ENCODE data around the gene SAP30L. TPM values are rescaled to one million over a fixed set of nuclear protein-coding genes. Genes with fewer than 3 reads are reported as not detected.

SAP30L gene
- total RNA-seq, 1 donor from 2014 or later, result 17.9 TPM

DNA sequence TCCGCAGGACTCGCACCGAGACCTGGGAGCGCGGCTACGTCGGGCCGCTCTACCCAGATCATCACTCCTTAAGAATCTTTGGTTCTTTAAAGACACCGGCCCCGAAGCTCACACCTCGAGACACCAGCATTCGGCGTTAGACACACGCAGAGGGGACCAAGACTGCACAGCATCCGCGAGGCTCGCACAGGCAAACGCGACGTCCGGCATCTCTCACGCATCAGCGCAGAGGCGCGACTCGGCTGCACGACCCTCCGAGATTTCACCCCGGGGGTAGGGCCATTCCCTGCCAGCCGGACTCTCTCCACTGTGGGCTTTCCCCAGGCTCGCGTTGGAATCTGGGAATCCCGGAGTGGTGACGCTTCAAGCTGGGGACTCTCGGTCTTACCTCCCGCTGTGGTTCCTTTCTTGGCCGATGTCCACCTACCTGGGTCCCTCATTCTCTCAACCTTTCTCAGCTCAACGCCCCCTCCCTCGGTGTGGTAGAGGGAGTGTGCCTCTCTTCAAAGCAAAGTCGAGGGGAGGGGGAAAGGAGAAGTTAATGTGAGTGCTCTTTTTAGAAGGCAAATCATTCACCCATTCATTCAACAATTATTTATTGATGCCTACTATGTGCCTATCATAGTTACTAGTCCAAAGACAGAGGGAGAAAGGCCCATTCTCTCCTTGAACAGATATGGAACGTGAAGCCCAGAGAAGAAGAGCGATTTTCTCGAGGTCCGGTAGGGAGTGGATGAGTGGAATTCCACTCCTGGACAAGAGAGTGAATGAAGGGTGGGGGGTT, 33.6 kb downstream of the SAP30L start:
- FAIRE-seq (no peak), DNase-seq (ENCODE audit: low spot score in 2 of 2) (no peak)

DNA sequence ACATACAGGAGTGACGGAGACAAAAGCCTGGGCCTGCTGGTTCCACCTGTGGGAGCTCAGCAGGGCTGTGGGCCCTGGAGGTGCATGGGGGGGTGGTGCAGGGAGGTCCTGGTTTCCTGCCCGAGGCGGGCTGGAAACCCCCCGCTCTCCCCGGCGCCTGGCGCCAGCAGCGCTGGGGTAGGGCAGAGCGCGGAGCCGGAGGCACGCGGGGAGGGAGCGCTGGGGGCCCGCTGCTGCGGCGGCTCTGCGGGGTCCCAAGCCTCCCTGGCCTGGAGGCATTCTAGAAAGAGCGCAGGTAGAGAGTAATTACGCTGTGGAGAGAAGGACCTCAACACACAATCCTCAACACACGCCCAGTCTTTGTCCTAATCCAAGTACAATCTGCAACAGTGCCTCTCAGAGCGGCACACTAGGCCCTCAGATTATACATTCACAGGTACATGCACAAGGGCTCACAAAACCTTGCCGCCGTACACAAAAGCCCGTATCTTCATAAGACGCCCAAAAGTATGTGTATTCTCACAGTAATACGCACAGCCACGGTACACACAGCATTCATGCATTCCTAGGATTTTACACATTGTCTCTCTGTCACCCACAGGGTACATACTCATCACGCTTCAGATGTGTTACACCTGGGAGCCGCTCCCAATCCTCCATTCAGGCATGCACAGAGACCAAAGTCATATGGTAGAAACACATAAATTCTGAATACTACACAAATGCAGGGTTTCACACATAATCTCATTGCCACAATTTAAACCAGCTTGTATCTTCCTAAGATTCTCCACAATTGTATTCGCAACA, 34.4 kb downstream of the SAP30L start:
- FAIRE-seq (no peak), DNase-seq (ENCODE audit: low spot score in 2 of 2) (no peak)

DNA sequence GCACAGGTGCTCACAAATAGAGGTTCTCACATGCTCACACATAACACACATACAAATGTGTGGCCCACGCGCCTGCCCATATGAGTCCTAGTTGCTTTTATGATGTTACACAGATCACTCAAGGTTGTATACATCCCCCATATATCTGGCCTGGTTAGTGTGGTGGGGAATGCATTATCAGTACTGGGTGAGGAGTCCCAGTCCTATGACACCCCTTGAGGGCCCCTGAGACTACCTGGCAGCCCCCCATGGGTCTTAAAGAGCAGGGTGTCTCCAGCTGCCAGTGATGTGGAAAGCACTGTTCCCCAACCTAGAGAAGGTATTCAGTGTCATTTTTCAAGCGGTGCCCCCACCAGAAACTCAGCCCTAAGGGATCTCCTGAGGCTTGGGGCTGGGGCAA, 35.0 kb downstream of the SAP30L start:
- no peak for DNase-seq (ENCODE audit: low spot score in 2 of 2)
- no peak for FAIRE-seq

DNA sequence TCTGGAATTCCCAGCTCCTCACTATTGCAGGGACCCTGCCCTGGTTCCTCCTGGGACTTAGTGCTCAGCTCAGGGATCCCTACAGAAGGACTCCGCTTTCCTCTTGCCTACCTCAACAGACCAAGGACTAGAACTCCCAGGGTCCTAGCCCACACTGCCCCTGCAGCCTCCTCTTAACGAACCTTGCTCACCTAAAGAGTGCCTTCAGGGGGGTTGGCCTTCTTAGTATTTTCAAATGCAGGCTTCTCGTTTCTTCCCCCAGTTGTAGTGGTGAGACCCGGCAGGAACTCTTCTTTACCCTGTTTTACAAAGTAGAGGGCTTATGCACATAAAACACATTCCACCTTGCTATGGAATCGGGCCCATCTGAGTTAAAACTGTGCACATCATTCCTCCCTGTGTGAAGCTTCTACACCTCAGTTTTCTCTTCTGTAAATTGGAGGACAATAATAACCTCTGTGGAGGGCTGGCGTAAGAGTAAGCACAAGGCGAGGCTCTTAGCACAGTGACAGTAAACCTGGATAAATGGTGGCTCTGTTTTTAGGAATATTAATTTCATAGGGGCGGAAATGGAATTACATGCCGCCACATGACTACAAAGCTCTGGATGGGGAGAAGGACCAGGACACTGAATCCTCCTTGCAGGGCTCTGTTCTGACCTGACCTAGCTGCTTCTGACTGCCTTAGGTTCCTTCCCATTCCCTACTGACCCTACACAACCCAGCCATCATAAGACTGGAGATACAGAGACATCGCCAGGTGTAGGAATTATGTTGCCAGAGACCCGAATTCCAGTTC, 36.0 kb downstream of the SAP30L start:
- no peak for FAIRE-seq
- DNase-seq (ENCODE audit: low spot score in 2 of 2), result no peak

DNA sequence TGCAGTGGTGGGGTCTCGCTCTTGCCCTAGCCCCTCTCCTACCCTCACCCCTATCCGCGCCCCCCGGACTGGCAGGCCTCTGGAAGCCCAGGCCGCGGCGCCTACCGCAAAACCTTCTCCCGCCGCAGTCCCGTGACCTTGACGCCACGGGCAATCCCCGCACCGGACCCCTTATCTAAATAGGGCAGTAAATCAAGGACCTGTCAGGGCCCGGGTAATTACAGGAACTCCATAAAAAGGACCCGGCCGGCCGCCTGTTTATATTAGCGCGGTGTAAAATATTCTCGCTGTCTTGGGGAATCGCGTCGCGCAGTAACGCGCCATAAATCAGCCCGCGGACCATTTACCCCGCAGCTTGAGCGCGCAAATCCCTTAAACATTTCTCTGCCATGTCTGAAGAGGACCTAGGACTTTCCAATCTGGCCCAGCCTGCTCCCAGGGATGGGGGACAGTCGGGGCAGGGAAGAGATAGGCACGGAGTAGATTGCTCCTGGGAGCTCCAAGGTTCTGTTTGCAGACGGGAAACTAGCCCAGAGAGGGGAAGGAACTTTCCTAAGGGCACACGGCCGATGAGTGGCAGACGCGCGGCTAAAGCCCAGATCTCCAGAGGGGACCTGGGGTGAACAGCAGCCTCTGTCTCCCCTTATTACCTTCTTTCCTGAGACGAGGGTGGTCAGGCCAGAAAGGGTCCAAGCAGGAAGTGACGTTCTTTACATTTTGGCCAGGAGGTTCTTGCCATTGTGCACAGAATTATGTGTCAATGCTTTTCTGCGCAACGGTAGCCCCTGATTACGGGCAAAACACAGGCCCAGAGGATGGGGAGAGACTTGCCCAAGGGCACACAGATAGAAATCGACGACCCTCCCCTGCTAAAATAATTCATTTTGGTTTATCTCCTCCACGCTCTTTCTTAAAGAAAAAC, 37.0 kb downstream of the SAP30L start:
- no peak for FAIRE-seq
- DNase-seq (ENCODE audit: low spot score in 2 of 2), result no peak

DNA sequence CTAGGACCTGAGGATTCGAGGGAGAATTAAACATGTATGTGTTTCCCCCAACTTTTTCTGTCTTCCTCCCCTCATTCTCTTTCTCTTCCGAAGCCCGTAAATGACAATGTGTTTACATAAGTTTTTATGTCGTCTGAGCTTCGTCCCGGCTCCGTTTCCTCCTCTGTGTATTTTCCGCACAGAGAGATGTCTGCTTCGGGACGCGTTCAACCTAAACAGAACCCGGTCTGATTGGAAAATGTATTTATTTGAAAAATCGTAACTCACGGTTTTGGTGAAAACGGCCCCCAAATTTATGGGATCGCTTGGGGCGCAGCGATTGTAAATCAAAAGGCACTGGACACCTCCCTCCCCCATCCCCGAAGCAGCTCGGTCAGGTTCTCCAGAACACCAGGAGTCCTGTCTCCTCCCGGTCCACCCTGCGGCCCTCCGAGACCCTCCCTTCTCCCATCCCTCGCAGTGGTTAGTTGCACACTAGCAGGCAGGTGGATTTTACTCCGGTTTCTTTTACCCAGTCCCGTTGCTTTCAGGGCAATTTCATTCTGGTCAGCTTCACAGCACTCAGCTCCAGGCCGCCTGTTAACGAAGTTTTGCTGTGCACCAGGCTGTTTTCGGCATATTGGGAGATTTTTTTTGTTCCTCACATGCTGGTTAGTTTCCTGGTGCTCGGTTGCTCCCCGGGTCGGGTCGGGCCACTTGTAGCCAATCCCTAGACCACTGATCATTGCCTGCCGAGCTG, 38.0 kb downstream of the SAP30L start:
- FAIRE-seq (no peak), DNase-seq (ENCODE audit: low spot score in 2 of 2) (no peak)

DNA sequence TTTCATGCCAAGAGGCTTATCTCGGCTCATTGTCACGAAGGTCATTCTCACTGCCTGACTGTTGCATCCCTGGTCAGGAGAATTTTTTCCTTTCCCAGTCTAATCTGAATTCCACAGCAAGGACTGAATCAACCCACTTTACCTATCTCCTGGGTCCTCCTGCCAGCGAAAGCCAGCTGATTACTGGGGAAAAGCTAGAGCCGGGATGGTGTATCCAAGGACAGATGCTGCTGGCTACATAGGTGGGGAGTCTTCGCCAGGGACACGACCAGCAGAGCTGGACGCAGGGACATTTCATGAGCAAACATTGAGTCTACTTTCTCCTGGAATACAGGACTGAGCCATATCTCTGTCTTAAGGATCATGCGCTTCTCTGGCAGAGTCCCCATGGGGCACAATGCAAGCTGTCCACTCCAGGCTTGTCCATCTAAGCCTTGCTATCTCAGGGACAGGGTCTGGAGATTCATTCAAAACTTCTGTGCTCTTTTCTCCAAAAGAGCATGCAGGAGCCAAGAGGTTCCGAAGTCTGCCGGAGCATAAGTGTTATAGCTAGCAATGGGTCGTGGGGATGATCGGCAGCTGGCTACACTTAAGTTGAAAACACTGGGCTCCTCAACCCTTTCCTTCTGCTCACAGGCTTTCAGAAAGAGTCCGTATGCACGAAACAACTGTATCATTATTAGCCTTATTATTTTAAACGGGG, 38.7 kb downstream of the SAP30L start:
- DNase-seq (ENCODE audit: low spot score in 2 of 2), result no peak
- no peak for FAIRE-seq

DNA sequence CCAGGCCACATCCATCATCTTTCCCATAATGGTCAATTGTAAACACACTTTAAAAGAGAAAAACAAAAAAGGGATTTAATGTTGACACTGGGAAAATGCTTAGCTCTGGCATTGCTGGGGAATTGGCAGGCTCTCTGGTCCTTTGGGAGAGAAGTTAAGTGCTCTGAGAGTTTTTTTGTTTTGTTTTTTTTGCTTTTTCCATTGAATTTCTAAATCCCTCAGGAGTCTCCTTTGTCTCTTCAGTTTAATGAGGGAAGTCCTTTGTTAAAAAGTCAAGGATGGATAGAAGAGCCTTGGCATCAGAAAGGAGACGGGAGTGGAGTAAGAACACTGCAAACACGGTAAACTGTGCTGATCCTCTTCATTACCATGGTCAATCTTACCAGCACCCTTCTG, 39.3 kb downstream of the SAP30L start:
- DNase-seq (ENCODE audit: low spot score in 2 of 2) (no peak), FAIRE-seq (no peak)

DNA sequence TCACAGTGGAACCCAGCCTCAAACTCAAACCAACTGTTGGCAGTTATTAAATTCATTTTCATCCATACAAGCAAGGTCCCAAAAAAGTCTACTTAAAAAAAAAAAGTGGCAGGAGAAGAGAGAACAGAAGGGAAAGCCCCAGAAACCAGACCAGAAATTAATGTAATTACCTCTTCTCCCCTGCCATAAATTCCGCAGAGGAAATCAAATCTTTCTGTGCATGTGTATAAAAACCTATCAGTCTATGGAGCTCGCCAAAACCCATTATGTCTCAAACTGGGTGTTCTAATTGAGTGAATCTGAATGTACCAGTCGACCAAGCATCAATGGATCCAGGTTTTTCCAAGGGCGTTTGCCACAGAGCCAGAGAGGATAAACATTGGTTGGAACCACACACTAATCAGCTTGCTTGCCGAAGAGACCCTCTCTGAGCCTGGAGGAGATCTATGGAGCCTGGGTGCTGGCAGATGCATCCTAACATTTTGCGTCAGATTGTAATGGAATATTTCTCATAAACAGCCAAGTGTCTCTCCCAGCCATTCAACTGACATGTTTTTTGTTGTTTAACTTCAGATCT, 40.1 kb downstream of the SAP30L start:
- FAIRE-seq (no peak), DNase-seq (ENCODE audit: low spot score in 2 of 2) (no peak)

DNA sequence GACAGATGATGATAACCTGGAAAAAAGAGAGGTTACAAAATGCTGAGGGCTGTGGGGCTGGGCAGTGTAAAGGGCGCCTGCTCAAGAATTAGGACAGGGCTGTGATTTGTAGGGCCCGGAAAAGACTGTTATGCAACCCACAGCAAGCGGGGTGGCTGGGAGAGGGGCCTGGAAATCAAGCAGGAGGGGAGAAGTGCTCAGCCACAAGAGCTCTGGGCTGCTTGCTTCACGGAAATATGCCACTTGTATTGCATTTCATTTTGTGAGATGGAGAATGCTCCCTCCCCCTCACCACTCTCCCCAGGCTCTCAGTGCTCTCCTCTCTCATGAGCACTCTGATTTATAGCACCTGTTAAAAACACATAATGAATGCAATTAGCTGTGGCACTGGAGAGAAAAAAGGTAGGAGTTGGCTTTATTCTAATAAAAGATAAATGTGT, 40.6 kb downstream of the SAP30L start:
- DNase-seq (ENCODE audit: low spot score in 2 of 2), result no peak
- no peak for FAIRE-seq

DNA sequence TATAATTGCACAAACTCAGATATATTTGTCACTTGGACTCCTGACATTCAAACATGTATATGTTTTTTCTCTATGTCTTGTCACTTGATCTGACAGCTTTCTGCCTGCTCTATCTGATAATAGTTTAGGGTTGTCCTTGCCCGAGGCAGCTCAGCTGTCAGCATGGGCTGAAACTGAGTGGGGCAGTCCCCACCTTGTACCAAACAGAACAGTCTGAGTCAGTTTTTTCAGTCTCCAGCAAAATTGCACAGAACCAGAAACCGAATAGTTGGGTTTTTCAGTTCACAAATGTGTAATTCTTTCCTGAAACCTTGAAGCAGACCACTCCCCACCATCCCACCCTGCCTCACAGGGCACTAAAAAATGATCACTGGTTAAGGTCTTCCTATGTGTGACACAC, 41.7 kb downstream of the SAP30L start:
- FAIRE-seq (no peak), DNase-seq (ENCODE audit: low spot score in 2 of 2) (no peak)

DNA sequence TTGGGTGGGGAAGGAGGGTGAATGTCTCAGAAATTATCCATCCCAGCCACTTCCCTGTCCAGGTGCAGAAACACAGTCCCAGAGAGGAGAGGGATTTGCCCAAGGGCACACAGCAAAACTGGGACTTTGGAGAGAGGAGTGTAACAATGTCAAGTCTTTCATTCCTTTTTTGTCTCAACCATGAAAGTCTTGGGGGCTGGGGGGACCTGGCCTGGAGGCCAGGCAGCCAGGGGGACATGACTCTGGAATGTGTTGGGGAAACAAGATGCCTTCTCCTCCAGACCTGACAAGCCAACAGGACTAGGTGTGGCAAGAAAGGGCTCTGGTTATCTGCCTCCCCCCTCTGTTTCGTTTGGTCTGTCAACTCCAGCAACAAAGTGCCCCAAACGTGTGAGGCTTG, 46.1 kb downstream of the SAP30L start:
- DNase-seq (ENCODE audit: low spot score in 2 of 2), result no peak
- no peak for FAIRE-seq

DNA sequence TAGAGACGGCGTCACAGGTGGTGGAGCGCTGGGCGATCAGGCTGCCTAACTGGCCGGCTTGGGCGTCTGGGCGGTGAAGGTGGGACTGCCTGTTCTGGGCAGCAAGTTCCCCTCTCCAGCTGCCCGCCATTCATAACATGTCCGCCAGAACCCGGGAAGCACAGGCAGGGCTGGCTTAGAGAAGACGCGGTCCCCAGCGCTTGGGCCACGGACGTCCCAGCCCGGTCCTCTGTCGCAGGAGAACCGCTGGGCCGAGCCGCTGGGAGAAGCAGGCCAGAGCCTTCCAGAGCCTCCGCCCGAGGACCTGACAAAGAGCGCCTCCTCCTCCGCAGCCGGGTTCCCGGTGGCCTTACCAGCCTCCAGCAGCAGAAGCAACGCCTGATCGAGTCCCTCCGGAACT, 47.5 kb downstream of the SAP30L start:
- FAIRE-seq, result no peak
- no peak for DNase-seq (ENCODE audit: low spot score in 2 of 2)

DNA sequence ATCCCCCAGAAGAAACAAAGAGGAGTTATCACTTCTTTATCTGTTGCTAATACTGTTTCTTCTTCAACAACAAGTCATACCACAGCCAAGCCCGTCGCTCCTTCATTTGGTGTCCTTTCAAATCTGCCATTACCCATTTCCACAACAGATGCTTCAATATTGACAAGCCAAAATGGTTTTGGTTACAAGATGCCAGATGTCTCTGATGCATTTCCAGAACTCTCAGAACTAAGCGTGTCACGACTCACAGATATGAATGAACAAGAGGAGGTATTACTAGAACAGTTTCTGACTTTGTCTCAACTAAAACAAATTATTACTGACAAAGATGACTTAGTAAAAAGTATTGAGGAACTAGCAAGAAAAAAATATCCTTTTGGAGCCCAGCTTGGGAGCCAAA, 48.2 kb downstream of the SAP30L start:
- DNase-seq (ENCODE audit: low spot score in 2 of 2), result no peak
- no peak for FAIRE-seq

DNA sequence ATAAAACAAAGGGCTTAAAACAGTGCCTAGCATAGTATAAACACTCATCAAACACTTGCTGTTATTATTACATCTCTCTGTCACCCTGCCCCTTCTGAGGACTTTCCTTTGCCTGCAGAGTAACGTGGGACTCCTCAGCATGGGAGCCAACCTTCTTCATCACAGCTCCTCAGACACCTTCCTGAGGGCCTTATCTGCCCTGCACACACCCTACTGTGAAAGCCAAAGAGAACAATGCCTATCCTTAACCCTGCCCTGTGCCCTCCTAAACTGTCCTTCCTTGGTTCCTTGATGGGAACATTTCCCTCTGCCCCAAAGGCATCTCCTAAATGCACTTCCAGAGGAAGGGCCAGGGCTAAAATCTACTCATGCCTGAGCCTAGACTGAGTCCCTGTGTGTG, 52.8 kb downstream of the SAP30L start:
- FAIRE-seq (no peak), DNase-seq (ENCODE audit: low spot score in 2 of 2) (no peak)

DNA sequence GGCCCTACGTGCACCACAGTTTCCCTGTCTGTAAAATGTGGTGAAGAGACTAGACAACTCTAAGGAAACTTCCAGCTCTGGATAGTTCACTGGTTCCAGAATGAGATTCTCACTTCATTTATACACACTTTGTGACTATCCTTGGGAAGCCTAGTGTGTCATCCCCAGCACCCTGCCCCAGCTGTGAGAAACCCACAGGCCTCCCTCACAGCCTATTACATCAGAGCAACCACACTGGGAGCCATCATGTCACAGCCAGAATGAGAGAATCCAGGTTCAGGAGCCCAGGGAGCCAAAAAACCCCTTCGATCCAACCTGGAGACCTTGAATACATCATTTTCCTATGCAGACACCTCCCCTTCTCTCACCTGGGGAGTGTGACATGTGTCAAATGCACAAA, 53.2 kb downstream of the SAP30L start:
- no peak for FAIRE-seq
- no peak for DNase-seq (ENCODE audit: low spot score in 2 of 2)

DNA sequence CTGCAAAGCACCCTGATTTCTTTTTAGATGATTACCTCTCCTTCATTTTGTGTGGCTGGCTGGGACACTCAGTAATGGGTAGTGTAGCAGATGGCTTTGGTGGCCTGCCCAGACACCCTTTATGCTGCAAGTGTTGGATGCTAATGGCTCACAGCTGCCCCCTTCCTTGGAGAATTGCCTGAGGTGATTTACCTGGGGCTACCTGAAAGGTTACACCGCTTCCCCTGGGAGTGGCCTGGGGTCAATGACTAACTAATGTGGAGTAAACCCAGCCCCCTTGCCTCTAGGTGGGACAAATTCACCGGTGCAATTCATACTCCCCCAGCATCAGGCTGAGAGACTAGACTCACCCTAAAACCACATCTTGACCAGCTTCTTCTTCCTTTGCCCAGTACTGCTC, 55.8 kb downstream of the SAP30L start:
- DNase-seq (ENCODE audit: low spot score in 2 of 2) (no peak), FAIRE-seq (no peak)

DNA sequence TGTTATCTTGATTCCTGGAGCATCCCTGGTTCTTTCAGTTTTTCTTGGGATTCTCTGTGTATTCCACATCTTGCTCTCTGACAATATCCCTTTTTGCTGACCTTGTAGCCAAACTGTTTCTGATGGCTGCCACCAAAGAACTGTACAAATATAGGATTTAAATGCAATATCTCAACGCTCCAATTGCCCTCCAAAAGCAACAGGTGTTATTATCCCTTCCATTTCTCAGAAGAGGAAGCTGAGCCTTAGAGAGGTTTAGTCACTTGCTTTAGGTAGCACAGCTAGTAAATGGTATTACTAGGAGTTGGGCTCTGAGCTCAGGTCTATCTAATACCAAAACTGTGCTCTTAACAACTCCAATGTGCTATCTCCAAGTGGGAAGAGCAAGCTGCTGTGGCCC, 56.4 kb downstream of the SAP30L start:
- FAIRE-seq (no peak), DNase-seq (ENCODE audit: low spot score in 2 of 2) (no peak)

DNA sequence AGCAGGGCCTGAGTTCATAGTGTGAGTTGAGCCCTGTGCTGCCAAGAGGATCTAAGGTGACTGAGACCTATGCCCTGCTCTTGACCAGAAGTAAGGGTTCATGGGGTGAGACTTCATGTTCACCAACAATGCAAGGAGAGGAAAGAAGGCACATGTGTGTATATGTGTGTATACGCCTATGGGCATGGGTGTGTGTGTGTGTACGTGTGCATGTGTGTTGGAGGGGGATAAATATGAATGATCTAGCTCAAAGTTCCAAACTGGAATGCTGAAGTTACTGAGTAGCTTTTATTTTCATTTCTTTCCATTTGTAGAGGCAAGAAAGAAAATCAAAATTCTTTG, 57.9 kb downstream of the SAP30L start:
- no peak for FAIRE-seq
- DNase-seq (ENCODE audit: low spot score in 2 of 2), result no peak
